Activated naive CD8-positive, alpha-beta T cell treated with anti-CD3 and anti-CD28 coated beads, Interleukin-2, amount 10 ng/mL, durations not matched to agents 7 days and 5 days (primary cell): ENCODE data around the gene NLRC5. TPM values are rescaled to one million over a fixed set of nuclear protein-coding genes. Genes with fewer than 3 reads are reported as not detected.
"Not testable (repeated sequence)": the region's sequence is repeated elsewhere in the genome, so short reads cannot be mapped to it uniquely, and the experiment has no call there.

ENCODE experiments used
- ATAC-seq: fragments of 150-1000 bp; cut with Tn5 transposase; one replicate; pipeline ENCODE4 v1.10.0; 2021; ENCODE audit warnings: low read depth, moderate library complexity
- POLR2A ChIA-PET: fragments of 350-600 bp; sonication (Branson Sonifier 250); formaldehyde crosslinking; loops from one replicate; lab custom pipeline; 2021; ENCODE audit warnings: antibody characterized with exemption; lab: Charles Lee
- DNase-seq: peaks from one replicate; pipeline ENCODE4 v3.0.0; 2021
- H3K27ac Mint-ChIP-seq: one replicate; pipeline ENCODE4 v1.8.0; 2022; ENCODE audit warnings: mild to moderate bottlenecking, mixed read lengths
- H3K27me3 Mint-ChIP-seq: one replicate; pipeline ENCODE4 v1.8.0; 2022; ENCODE audit warnings: mild to moderate bottlenecking, moderate library complexity, mixed read lengths
- H3K36me3 Mint-ChIP-seq: one replicate; pipeline ENCODE4 v1.8.0; 2021; ENCODE audit warnings: mild to moderate bottlenecking, mixed read lengths
- H3K4me1 Mint-ChIP-seq: one replicate; pipeline ENCODE4 v1.8.0; 2021; ENCODE audit warnings: mixed read lengths
- H3K4me3 Mint-ChIP-seq: one replicate; pipeline ENCODE4 v1.8.0; 2022; ENCODE audit warnings: mild to moderate bottlenecking, moderate library complexity, mixed read lengths
- H3K9me3 Mint-ChIP-seq: one replicate; pipeline ENCODE4 v1.8.0; 2021; ENCODE audit warnings: mixed read lengths
- total RNA-seq, 2 experiments: library from RNA; stranded (reverse); gene quantifications; one replicate each; pipeline ENCODE4 v1.2.3, GENCODE V29; 2021

Gene NLRC5
- total RNA-seq, 2 experiments from 2014 or later: 401 to 414 TPM

DNA sequence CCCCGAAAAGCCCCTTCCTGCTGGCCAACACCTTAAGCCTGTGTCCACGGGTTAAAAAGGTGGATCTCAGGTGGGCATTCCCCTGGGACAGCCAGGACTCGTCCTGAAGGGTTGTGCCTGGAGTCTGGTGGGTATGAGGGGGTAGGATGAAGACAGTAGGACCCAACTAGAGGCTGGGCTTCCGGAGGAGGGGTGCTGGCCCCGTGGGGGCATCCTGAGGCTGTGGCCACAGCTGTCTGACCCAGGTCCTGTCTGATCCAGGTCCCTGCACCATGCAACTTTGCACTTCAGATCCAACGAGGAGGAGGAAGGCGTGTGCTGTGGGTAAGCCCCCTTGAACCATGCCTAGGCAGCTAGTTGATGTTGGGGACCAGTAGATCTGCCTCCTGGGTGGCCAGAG is 65.4 kb downstream of the NLRC5 start:
- peaks cover 38% of the 10 kb centered on the region for H3K36me3 Mint-ChIP-seq
- H3K9me3 Mint-ChIP-seq: no peaks in the 10 kb centered on the region
- no peak overlapping the region for H3K4me3 Mint-ChIP-seq
- POLR2A ChIA-PET: no interaction called here
- no peaks in the 10 kb centered on the region for H3K27me3 Mint-ChIP-seq
- no peak for ATAC-seq
- DNase-seq: no peak
- peaks cover 5% of the 10 kb centered on the region for H3K4me1 Mint-ChIP-seq
- no peak overlapping the region for H3K27ac Mint-ChIP-seq

DNA sequence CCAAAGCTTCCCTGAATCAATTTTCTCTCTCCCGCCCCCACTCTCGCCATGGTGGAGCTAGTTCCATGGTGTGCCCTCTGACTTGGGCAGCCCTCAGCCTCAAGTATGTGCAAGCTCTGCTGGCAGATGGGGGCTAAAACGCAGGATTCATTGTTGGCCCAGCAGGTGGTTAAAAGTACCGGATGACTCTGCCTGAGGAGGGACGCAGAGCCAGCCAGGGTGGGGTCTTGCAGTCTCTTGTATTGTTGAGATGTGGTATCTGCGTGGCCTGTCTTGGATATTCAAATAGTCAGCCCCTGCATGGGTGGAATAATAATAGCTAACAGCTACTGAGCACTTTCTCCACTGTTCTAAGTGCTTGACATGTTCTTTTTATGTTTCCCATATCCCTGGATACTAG is 66.3 kb downstream of the NLRC5 start:
- ATAC-seq: no peak
- peaks cover 12% of the 10 kb centered on the region for H3K4me1 Mint-ChIP-seq
- no peak overlapping the region for H3K27ac Mint-ChIP-seq
- H3K4me3 Mint-ChIP-seq: no peak overlapping the region
- DNase-seq: no peak
- POLR2A ChIA-PET: interaction anchor here (0.6 kb wide), 1 partner anchor 78 kb away, joined by 3 read pairs; no protein-coding TSS in a partner anchor
- no peaks in the 10 kb centered on the region for H3K27me3 Mint-ChIP-seq
- H3K36me3 Mint-ChIP-seq: peaks cover 40% of the 10 kb centered on the region
- no peaks in the 10 kb centered on the region for H3K9me3 Mint-ChIP-seq

DNA sequence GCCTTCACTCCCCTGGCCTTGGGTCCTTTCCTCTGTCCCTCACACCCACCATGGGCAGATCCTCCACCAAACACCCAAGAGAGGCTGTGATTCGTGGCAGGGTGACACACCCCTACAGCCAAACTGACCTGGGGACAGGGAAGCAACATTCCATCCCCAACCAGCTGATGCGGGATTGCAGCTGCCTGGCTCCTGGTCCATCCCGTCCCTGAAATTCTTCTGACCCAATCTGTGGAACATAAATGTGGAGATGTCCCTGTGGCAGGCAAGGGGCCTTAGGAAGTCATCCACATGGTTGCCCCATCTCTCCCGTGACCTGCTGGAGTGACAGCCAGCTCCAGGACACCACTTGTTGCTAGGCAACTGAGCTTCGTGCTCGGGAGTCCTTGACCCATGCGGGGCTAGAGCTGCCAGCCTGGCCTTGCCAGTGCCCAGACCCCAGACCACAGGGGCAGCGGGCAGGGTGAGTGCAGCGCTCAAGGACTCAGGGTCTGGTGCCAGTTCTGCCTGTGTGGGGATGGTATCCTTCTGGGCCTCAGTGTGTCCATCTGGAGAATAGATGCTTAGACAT is 69.0 kb downstream of the NLRC5 start:
- Mint-ChIP-seq H3K36me3 (peaks cover 29% of the 10 kb centered on the region), H3K4me3 (no peak overlapping the region), H3K9me3 (no peaks in the 10 kb centered on the region), H3K27ac (no peak overlapping the region), H3K27me3 (no peaks in the 10 kb centered on the region), H3K4me1 (peaks cover 15% of the 10 kb centered on the region)
- POLR2A ChIA-PET: no interaction called here
- DNase-seq: no peak
- no peak for ATAC-seq

GRCh38 chr16:57060323-57061083 is 71.1 kb downstream of the NLRC5 start:
- H3K27me3 Mint-ChIP-seq: no peaks in the 10 kb centered on the region
- H3K36me3 Mint-ChIP-seq: peaks cover 27% of the 10 kb centered on the region
- DNase-seq (no peak), ATAC-seq (peak; percentile 30)
- peaks cover 15% of the 10 kb centered on the region for H3K4me1 Mint-ChIP-seq
- H3K9me3 Mint-ChIP-seq: no peaks in the 10 kb centered on the region
- H3K27ac Mint-ChIP-seq: peak overlapping the region; percentile 26
- no peak overlapping the region for H3K4me3 Mint-ChIP-seq
- POLR2A ChIA-PET: interaction anchor here (0.7 kb wide), 1 partner anchor 8 kb away, joined by 3 read pairs; no protein-coding TSS in a partner anchor

DNA sequence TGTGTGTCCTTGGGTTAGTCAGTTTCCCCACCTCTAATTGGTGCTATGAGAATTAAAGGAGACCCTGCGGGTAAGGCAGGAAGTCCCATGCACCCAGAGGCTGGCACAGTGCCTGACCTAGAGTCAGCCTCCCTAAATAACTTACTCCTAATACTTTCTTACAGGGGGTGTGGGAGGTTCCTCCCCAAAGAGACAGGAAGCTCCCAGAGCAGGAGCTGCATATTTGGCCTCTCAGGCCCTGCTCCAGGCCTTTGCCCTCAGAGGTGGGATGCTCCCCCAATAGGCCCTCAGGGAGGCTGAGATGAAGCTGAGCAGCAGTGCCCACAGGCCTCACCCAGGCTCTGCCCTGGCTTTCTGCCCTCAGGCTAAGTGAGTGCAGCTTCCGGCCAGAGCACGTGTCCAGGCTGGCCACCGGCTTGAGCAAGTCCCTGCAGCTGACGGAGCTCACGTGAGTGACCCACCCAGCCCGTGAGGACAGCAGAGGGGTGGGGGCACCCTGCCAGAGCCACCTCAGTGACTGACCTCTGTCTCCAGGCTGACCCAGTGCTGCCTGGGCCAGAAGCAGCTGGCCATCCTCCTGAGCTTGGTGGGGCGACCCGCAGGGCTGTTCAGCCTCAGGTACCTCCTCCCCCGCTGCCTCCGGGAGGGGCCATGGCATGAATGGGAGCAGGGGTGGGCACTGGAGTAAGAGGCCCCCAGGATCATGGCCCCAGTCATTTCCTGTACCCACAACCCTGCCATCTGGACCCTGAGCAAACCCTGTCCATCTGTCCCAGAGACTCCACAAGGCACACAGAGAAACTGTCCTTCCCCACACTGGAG is 71.9 kb downstream of the NLRC5 start:
- H3K4me1 Mint-ChIP-seq: peaks cover 15% of the 10 kb centered on the region
- peak overlapping the region; percentile 16 for H3K27ac Mint-ChIP-seq
- H3K9me3 Mint-ChIP-seq: no peaks in the 10 kb centered on the region
- peaks cover 25% of the 10 kb centered on the region for H3K36me3 Mint-ChIP-seq
- ATAC-seq (no peak), DNase-seq (no peak)
- no peak overlapping the region for H3K4me3 Mint-ChIP-seq
- no peaks in the 10 kb centered on the region for H3K27me3 Mint-ChIP-seq
- POLR2A ChIA-PET: interaction anchor here (0.7 kb wide), 1 partner anchor 9 kb away, joined by 3 read pairs; no protein-coding TSS in a partner anchor

- Mint-ChIP-seq H3K36me3 (peaks cover 28% of the 10 kb centered on the region), H3K27ac (no peak overlapping the region), H3K27me3 (no peaks in the 10 kb centered on the region), H3K4me1 (peaks cover 16% of the 10 kb centered on the region), H3K4me3 (no peak overlapping the region), H3K9me3 (no peaks in the 10 kb centered on the region)
- DNase-seq (no peak), ATAC-seq (no peak)
- POLR2A ChIA-PET: no interaction called here
Observed at GRCh38 chr16:57062329-57062728, 73.0 kb downstream of the NLRC5 start.

- not testable (repeated sequence) for H3K27ac Mint-ChIP-seq, H3K4me3 Mint-ChIP-seq, DNase-seq, H3K27me3 Mint-ChIP-seq, ATAC-seq, H3K9me3 Mint-ChIP-seq
- H3K36me3 Mint-ChIP-seq: peaks cover 21% of the 10 kb centered on the region
- H3K4me1 Mint-ChIP-seq: peaks cover 14% of the 10 kb centered on the region
- POLR2A ChIA-PET: interaction anchor here (0.9 kb wide), 1 partner anchor 21 kb away, joined by 3 read pairs; no protein-coding TSS in a partner anchor
Observed at GRCh38 chr16:57063189-57063588, 73.8 kb downstream of the NLRC5 start.

DNA sequence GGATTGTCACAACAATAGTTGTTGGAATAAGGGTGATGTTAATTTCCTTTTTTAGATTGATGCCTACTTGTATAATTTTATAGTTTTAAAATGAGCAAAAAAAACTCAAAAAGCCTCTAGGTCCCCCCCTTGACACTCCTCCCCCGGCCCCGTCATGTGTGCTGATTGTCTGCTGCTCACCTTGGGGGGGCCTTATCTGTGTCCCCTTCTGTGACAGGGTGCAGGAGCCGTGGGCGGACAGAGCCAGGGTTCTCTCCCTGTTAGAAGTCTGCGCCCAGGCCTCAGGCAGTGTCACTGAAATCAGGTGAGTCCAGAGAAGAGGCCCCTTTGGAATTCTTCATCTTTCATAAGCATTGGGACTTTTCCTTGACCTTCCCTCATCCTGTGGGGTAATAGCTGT is 75.6 kb downstream of the NLRC5 start:
- Mint-ChIP-seq H3K27me3 (no peaks in the 10 kb centered on the region), H3K4me3 (no peak overlapping the region), H3K27ac (no peak overlapping the region), H3K36me3 (peaks cover 34% of the 10 kb centered on the region), H3K4me1 (peaks cover 20% of the 10 kb centered on the region), H3K9me3 (no peaks in the 10 kb centered on the region)
- ATAC-seq: no peak
- no peak for DNase-seq
- POLR2A ChIA-PET: interaction anchor here (1.1 kb wide), 1 partner anchor 23 kb away, joined by 5 read pairs; no protein-coding TSS in a partner anchor

DNA sequence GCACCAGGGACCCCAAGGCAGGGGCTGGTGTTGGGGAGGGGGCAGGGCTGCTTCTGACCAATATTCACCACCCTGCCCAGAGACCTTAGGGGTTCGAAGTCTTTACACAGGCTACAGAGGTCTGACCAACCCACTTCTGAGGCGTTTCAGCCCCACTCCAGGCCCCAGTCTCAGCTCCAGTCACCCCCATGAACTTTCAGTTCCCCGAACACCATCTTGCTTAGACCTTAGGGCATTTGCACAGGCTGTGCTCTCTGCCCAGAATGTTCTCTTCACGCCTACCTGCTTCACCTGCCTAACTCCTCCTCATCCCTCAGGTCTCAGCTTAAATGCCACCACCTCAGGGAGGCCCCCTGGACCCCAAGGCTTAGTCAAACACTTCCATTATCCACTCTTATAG is 77.3 kb downstream of the NLRC5 start:
- Mint-ChIP-seq H3K4me3 (no peak overlapping the region), H3K27ac (peak overlapping the region; percentile 13)

DNA sequence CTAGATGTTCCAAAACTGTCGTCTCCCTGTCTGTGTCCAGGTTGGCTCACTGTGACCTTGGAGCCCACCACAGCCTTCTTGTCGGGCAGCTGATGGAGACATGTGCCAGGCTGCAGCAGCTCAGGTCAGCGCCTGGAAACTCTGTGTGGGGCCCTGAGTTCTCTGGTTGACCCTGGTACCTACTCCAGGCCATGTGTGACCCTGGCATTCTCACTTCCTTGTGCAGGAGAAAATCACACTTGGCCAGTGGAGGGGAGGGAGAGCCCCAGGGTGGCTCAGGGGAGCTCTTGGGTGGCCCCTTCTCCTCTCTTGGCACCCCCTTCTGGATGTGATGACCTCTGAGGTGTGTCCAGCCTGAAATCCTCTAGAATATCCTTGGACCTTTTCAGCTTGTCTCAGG is 78.0 kb downstream of the NLRC5 start:
- no peaks in the 10 kb centered on the region for H3K27me3 Mint-ChIP-seq
- peaks cover 32% of the 10 kb centered on the region for H3K4me1 Mint-ChIP-seq
- ATAC-seq: no peak
- POLR2A ChIA-PET: interaction anchor here (0.7 kb wide), 1 partner anchor 10 kb away, joined by 3 read pairs; no protein-coding TSS in a partner anchor
- no peak overlapping the region for H3K27ac Mint-ChIP-seq
- no peak overlapping the region for H3K4me3 Mint-ChIP-seq
- H3K9me3 Mint-ChIP-seq: no peaks in the 10 kb centered on the region
- H3K36me3 Mint-ChIP-seq: peaks cover 50% of the 10 kb centered on the region
- DNase-seq: no peak

More for the DNA sequence above, 77.3 kb downstream of the NLRC5 start:
- no peak for ATAC-seq
- peaks cover 26% of the 10 kb centered on the region for H3K4me1 Mint-ChIP-seq
- no peaks in the 10 kb centered on the region for H3K27me3 Mint-ChIP-seq
- H3K9me3 Mint-ChIP-seq: no peaks in the 10 kb centered on the region
- POLR2A ChIA-PET: interaction anchor here (0.7 kb wide), 1 partner anchor 38 kb away, joined by 4 read pairs; no protein-coding TSS in a partner anchor
- peaks cover 43% of the 10 kb centered on the region for H3K36me3 Mint-ChIP-seq
- DNase-seq: no peak

DNA sequence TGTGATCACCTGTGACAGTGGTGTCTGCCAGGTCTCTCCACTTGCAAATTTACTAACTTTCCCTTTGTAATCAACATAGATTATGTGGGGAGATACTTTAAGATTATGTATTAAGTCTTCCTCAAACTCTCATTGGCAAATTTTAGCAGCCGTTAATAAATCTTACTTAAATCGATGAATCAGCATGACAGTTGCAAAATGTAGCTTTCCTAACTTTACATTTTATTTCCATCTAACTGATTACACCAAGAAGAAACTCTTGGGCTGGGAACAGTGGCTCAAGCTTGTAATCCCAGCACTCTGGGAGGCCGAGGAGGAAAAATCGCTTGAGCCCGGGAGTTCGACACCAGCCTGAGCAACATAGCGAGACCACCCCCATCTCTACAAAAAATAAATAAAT is 79.7 kb downstream of the NLRC5 start:
- POLR2A ChIA-PET: no interaction called here
- H3K27ac Mint-ChIP-seq: no peak overlapping the region

DNA sequence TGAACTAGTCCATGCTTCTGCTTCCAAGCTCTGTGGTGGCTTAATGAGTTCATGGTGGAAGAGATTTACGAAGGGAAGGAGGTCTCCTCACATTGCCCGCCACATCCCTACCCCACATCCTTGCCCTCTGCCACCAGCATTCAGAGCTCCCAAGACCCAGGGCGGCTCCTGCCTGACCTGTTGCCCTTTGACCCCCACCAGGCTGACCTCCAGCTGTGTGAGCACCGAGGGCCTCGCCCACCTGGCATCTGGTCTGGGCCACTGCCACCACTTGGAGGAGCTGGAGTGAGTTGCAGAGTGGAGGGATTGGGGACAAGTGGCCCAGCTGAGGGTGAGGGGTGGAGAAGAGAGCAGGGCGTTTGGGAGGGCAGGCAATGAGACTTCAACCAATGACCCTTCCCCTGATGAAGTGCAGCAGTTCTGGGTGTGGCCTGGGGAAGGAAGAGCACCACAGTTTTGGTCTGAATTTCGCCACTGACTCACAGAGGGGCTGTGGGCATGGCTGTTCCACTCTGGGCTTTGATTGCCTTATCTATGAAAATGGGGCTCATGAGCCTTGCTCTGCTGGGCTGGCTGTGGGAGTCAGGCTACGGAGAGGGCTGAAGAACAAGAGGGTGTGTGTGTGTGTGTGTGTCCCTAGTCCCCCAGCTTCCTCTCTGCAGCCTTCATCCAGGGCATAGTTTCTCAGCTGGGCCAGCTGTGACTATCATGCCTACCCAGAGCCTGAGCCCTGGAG is 80.4 kb downstream of the NLRC5 start:
- peak; percentile 17 for ATAC-seq

More for the DNA sequence above, 79.7 kb downstream of the NLRC5 start:
- Mint-ChIP-seq H3K4me1 (peaks cover 32% of the 10 kb centered on the region), H3K36me3 (peaks cover 50% of the 10 kb centered on the region), H3K4me3 (no peak overlapping the region), H3K9me3 (no peaks in the 10 kb centered on the region), H3K27me3 (no peaks in the 10 kb centered on the region)
- no peak for DNase-seq
- no peak for ATAC-seq

More for the DNA sequence above, 80.4 kb downstream of the NLRC5 start:
- POLR2A ChIA-PET: interaction anchor here (1.4 kb wide), 1 partner anchor 80 kb away, joined by 4 read pairs; the partner anchor contains the start of gene NLRC5
- Mint-ChIP-seq H3K36me3 (peaks cover 47% of the 10 kb centered on the region), H3K9me3 (no peaks in the 10 kb centered on the region), H3K4me3 (no peak overlapping the region), H3K27me3 (no peaks in the 10 kb centered on the region), H3K27ac (peak overlapping the region; percentile 72), H3K4me1 (peaks cover 32% of the 10 kb centered on the region)
- DNase-seq: no peak
